Camera-type eye (tissue), 1 donor: Measurements from ENCODE around the gene C13orf46. TPM values are rescaled to one million over a fixed set of nuclear protein-coding genes. Genes with fewer than 3 reads are reported as not detected.

ENCODE experiments used
- total RNA-seq: library from RNA; depleted of rRNA; stranded (reverse); fragments of >200 nt; gene quantifications from one replicate; pipeline ENCODE4 v1.2.3, GENCODE V29; 2014

Gene C13orf46
- 1.7 TPM for total RNA-seq

GRCh38 chr13:113973218-113974164 lies at the start of gene C13orf46:
C13orf46 (minus strand) TSS chr13:113974076; CDS start chr13:113973997, 79 bp downstream.

Other genes starting within 250 kb of the C13orf46 start
- 4.9 TPM for gene TMEM255B, start 214.8 kb downstream of the C13orf46 start, total RNA-seq
- 61.8 TPM for gene GAS6, start 110.0 kb downstream of the C13orf46 start, total RNA-seq
- gene RASA3, start 158.5 kb upstream of the C13orf46 start, total RNA-seq: 29.1 TPM
- gene CFAP97D2, start 205.2 kb upstream of the C13orf46 start, total RNA-seq: not detected